ENCODE data around the gene PANK2.
"Not testable (repeated sequence)": the region's sequence is repeated elsewhere in the genome, so short reads cannot be mapped to it uniquely, and the experiment has no call there.

Gene PANK2

DNA sequence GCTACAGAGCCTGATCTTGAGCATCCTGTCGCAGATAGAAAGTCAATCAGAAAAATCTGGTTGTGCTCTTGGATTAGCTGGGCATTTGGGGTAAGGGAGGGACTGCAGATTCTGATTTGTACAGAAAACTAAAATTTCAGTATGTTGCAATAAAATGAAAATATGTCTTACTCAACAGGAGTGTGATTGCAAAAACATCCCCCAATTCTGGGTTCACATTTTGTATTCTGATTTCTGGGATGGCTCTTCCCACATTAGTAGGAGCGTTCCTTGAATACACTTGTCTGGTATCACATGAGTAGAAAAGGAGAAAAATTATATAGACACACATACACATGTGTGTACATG is 40.5 kb downstream of the PANK2 start:
- no peak for DNase-seq

DNA sequence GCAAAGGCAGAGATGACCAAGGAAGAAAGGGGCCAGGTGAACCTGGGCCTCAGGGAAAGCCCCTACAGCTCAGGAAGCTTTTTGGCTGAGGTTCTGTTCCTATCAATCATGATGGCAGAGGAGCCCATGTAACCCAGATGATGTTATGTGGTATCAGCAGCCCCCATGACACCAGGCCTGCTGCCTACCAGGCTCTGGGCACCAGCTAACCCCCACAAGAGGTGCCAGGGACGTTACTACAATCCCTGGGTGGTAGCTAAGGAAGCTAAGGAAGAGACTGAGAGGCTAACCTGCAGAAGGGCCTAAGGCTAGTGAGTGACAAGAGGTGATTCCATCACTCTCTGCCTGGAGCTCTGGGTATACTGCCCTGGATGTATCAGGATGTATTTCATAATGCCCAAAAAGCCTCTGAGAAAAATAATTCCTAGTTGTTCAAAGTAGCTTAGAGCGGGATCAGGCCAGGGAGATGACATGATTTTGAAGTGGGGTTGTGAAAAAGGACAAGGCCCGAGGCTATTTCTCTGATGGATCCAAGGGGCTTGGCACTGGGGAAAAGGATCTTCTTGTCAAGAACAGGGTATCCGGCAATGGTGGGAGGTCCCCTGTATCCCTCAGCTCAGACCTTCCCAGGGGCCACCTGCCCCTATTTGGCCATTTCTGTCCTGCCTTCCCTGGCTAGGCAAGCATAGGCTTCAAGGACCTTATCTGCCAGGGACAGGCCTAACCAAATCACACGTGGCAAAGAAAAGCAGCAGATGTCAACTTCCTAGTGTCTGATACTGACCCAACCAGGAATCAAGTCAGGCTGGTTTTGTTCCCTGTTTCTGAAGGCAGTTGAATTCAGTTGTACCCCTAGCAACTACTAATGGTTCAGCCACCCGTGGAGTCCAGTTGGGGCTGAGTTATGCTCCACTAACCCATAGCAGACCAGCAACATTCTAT is 41.3 kb downstream of the PANK2 start:
- no peak for DNase-seq

DNA sequence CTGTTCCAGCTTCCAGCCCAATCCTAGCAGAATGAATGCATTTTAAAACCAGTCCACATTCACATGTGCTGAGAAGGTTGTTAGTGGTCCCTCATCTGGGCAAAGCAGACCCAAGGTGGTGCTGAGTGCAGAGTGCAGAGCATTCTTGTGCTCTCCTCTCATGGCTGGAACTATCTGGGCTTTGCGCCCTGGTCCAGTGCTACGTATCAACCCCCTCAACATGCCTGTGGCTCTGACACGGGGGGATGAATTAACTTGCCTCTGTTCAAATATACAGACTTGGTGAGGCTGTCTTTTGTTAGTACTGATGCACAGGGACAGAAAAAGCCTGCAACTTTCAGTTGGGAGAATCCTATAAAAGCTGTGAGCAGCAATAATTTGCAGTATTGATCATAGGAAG is 42.5 kb downstream of the PANK2 start:
- no peak for DNase-seq

DNA sequence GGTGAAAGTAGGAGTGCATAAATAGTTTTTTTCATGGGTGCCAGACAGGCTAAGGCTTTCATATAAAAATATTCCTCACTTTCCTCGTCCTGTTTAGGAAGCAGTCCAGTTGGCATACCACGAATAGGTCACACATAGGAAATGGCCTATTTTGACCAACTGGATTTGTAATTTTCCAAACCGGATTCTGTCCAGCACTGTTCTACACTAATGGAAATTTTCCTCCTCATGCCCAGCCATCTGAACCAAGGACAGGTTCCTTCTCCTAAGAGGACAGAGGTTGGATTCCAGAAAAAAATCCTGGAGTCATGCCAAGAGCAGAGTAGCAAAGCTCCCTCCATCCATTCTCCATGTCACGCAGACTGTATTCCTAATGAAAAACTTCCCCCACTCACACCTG is 43.1 kb downstream of the PANK2 start:
- no peak for DNase-seq

DNA sequence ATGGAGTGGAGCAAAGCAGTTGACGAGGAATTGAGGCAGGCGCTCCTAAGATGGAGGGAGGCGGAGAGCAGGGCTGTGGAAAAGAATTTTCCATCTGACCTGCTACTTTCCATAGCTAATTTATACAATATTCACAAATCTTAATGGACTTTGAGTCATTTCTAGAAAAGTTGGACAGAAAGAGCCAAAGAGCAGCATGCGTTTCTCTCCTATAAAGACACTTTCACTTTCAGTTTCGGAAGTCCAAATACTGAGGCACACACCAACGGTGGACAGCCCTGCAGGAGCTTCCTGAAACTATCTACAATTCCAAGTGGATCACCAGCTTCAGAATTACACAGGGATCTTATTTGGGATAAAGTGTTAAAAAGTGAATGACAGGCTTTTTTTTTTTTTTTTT is 43.5 kb downstream of the PANK2 start:
- DNase-seq: no peak

DNA sequence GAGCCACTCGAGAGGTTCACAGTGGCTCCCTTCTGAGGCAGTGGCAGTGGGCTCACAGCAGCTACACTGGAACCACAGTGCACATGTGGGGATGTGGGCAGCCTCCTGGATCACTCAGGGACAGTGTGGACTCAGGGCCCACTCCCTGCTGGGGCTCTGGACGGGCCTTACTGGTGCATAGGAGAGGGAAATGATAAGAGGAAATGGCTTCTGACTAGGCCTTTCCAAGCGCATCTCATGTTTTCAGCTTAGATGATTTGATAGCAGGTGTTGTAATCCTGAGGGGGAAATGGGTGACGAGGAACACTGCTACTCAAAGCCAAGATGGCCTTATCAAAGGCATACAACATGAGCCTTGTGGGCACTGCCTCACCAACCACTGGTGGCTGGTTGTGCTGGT is 44.0 kb downstream of the PANK2 start:
- no peak for DNase-seq

GRCh38 chr20:3934624-3935023 is 45.4 kb downstream of the PANK2 start:
- no peak for DNase-seq

- DNase-seq: no peak
Measured at GRCh38 chr20:3935295-3935955, 46.2 kb downstream of the PANK2 start.

DNA sequence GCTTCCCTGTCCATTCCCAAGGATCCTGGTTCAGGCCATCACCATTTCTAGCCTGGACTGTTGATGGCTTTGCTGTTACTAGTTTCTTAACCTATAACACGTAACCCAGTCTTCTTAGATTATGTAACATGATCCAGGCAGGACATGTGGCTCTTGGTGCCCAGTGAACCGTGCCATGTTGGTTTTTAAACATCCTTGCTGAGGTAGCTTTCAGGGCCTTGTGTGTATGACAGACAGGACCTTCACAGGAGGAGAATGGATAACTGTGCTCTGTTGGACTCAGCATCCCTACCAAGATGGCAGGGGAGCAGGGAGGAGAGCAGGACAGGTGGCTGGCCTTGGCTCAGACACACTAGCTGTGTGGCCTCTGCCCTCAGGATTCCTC is 46.8 kb downstream of the PANK2 start:
- DNase-seq: peak in 1 of 2 experiments; percentile 38

DNA sequence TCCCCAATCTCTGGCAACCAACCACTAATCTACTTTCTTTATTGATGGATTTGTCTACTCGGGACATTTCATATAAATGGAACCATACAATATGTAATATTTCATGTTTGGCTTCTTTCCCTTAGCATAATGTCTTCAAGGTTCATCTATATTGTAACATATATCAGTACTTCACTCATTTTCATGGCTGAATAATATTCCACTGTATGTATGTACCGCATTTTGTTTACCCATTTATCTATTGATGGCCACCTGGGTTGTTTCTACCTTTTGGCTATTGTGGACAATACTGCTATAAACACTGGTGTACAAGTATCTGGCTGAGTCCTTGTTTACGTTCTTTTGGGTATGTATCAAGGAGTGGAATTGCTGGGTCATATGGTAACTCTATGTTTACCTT is 48.4 kb downstream of the PANK2 start:
- DNase-seq: no peak

DNA sequence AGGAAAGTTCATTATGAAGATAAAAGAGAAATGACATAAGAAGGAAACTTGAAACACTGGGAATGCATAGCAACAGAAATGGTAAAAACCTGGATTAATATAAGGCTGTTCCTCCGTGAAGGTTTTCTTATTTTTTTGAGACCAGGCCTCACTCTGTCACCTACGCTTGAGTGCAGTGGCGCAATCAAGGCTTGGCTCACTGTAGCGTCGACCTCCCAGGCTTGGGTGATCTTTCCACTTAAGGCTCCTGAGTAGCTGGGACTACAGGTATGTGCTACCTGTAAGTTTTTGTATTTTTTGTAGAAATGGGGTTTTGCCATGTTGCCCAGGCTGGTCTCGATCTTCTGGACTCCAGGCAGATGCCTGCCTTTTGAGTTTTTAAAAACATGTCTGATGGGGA is 51.7 kb downstream of the PANK2 start:
- no peak for DNase-seq

DNA sequence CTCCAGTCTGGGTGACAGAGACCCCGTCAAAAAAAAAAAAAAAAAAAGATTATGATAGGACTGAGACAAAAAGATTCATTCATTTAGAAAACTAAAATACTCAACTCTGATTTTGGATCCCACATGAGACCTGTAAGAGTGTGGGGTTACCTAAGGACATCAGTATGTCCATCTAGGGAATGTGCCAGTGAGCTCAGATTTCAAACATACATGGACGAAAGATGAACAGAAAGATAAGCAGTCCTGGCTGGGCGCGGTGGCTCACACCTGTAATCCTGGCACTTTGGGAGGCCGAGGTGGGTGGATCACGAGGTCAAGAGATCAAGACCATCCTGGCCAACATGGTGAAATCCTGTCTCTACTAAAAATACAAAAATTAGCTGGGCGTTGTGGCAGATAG is 57.5 kb downstream of the PANK2 start:
- DNase-seq: not testable (repeated sequence)

- no peak for DNase-seq
Measured at GRCh38 chr20:3964719-3965118, 75.5 kb downstream of the PANK2 start.

DNA sequence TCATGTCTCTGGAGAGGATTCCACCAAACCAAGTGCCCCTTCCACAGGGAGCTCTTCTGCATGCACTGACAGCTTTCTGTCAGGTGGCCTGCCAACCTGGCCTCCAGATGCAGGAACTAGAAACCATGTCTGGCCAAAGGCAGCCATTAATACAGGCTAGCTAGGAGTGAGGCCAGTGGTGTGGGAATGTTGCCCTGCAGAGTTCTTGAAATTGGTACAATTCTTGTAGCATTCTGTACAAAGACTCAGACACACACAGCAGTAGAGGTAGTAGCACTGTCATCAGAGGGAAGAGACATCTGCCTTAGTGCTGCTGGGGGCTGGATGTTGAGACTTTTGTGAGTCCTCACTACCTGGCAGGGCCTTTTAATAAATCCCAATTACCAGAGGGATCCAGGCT is 77.4 kb downstream of the PANK2 start:
- DNase-seq: no peak

DNA sequence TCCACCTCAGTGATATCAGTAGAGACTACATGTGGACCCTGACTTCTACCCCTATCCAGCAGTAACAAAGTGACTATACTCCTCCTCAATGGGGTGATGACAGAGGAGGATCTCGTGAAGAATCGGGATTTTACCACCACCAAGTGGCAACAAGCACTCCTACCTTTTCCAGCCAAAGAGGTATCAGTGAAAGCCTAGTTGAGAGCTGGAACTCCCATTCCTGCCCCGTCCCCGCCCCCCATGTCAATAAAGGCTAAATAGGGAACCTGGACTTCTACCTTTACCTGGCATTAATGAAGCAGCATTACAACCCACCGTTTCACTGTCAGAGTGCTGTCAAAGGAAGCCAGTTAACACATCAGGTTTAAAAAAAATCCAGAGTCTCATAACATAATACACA is 80.8 kb downstream of the PANK2 start:
- no peak for DNase-seq

- no peak for DNase-seq
Measured at GRCh38 chr20:3971145-3971544, 82.0 kb downstream of the PANK2 start.

GRCh38 chr20:3972161-3972560 is 83.0 kb downstream of the PANK2 start:
- no peak for DNase-seq

DNA sequence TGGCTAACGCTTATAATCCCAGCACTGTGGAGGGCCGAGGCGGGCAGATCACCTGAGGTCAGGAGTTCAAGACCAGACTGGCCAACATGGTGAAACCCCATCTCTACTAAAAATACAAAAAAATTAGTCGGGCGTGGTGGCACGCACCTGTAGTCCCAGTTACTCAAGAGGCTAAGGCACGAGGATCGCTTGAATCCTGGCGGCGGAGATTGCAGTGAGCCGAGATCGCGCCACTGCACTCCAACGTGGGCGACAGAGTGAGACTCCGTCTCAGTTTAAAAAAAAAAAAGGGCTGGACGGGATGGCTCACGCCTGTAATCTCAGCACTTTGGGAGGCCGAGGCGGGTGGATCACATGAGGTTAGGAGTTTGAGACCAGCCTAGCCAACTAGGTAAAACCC is 83.4 kb downstream of the PANK2 start:
- DNase-seq: not testable (repeated sequence)

DNA sequence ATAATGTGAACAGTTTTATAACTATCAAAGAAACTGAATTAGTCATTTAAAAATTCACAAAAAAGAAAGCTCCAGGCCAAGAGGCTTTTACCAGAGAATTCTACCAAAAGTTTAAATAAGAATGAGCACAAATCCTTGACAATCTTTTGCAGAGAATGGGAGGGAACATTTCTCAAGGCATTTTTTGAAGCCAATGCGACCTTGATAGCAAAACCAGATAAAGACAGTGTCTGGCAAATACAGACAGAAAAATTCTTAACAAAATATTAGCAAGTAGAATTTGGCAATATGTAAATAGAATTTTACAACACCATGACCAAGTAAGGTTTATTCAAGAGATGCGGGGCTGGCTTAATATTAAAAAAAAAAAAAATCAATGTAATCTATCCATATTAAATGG is 84.5 kb downstream of the PANK2 start:
- no peak for DNase-seq

GRCh38 chr20:3976511-3976910 is 87.3 kb downstream of the PANK2 start:
- DNase-seq: no peak
